Mucosa of descending colon (tissue), 3 donors: ENCODE measurements around the gene MIDN. TPM values are rescaled to one million over a fixed set of nuclear protein-coding genes. Genes with fewer than 3 reads are reported as not detected.

Experiments used
- ATAC-seq: fragments of 200-7000 bp; cut with Tn5 transposase; one replicate; pipeline ENCODE4 v1.9.1; 2020; ENCODE audit warnings: mild to moderate bottlenecking, moderate library complexity
- DNase-seq, 3 donors: peaks; one replicate each; pipeline ENCODE4 v3.0.0-alpha.2; 2020
- H3K36me3 ChIP-seq: fragments of 200-600 bp; one replicate; pipeline ENCODE4 v1.8.0; 2021; ENCODE audit warnings: low read depth, mild to moderate bottlenecking
- H3K4me1 ChIP-seq: fragments of 200-600 bp; one replicate; pipeline ENCODE4 v1.8.0; 2021; ENCODE audit warnings: low read depth, mild to moderate bottlenecking
- H3K4me3 ChIP-seq: fragments of 200-600 bp; one replicate; pipeline ENCODE4 v1.8.0; 2021; ENCODE audit warnings: mild to moderate bottlenecking
- H3K9me3 ChIP-seq: fragments of 200-600 bp; one replicate; pipeline ENCODE4 v1.8.0; 2021; ENCODE audit warnings: mild to moderate bottlenecking
- CTCF ChIP-seq: fragments of 200-600 bp; IDR thresholded peaks from one replicate; pipeline ENCODE4 v1.8.0; 2022; ENCODE audit warnings: antibody characterized with exemption, mild to moderate bottlenecking
- intact Hi-C, 2 donors: fragments of 100-400 bp; cut with DNase I in 1 of 2; cut with micrococcal nuclease in 1 of 2; formaldehyde crosslinking; loops; one replicate each; pipeline versions ENCODE4 v1.11.0 to v1.11.1; 2022; cut with DNase I, micrococcal nuclease
- total RNA-seq, 3 donors: library from RNA; stranded (reverse); fragmentation: NEBNext Ultra II Directional in 2 of 3; extraction: Animal tissue kit (Norgen Biotek cat#: 25700) in 2 of 3; gene quantifications; one replicate each; pipeline versions ENCODE4 v1.2.1 to v1.2.4, GENCODE V29; 2021 to 2023
- donor health status: DM: no; HTN: no; CAD: no; lungs with moderate emphysema.
- donor health status: DM: no; HTN: no; CAD: no.
- donor health status: DM: no; HTN: yes; CAD: no.

The MIDN gene
- total RNA-seq, 3 donors from 2014 or later = 136 to 251 (median 213) TPM

GRCh38 chr19:1266129-1266915 lies 17.9 kb downstream of the MIDN start:
- DNase-seq (peak; percentile 93 to 96 (median 96)), ATAC-seq (peak; percentile 59)
- H3K9me3 ChIP-seq = no peaks in the 10 kb centered on the region
- no peaks in the 10 kb centered on the region for H3K36me3 ChIP-seq
- TF ChIP-seq CTCF = no peak
- intact Hi-C loops = loop anchor here in 1 of 2 donors (2.0 kb wide), 1 partner anchor 24 kb away; no protein-coding TSS in a partner anchor
- H3K4me3 ChIP-seq = peak overlapping the region; percentile 13
- peaks cover 69% of the 10 kb centered on the region for H3K4me1 ChIP-seq

DNA sequence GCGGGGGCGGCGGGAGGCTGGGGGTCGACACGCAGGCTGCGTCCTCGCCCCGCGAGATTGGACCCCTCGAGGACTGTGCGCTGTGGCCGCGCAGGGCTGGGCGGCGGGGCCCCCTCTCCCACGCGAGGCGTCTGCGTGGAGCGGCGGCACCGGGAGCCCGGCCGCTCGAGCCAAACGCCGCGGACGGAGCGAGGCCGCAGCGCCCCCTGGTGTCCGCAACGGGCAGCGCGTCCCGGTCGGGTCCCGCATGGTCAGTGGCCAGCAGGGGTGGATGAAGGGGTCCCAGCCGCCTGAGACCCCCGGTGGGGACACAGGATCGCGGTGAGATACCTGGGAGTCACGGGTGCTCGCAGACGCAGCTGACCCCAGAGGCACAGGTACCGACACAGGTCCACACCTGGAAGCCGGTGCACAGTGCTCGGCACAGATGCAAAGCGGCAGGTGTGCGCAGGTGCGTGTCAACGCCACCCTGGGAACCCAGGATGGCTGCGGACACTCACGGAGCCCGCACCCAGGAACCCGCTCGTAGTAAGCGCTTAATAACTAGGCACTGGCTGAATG lies 18.6 kb downstream of the MIDN start:
- peak; percentile 86 for TF ChIP-seq CTCF
- DNase-seq = peak; percentile 83 to 91 (median 87)
- Histone ChIP-seq H3K4me3 (peak overlapping the region; percentile 13), H3K4me1 (peaks cover 69% of the 10 kb centered on the region), H3K36me3 (no peaks in the 10 kb centered on the region), H3K9me3 (no peaks in the 10 kb centered on the region)
- peak; percentile 49 for ATAC-seq
- intact Hi-C loops = loop anchor here in 1 of 2 donors (2.0 kb wide), 1 partner anchor 24 kb away; no protein-coding TSS in a partner anchor

- ATAC-seq (no peak), DNase-seq (peak in 1 of 3 donors; percentile 57)
- intact Hi-C loops = loop anchor here in 1 of 2 donors (2.0 kb wide), 1 partner anchor 25 kb away; no protein-coding TSS in a partner anchor
These were observed 19.3 kb downstream of the MIDN start for GRCh38 chr19:1267477-1268225.

DNA sequence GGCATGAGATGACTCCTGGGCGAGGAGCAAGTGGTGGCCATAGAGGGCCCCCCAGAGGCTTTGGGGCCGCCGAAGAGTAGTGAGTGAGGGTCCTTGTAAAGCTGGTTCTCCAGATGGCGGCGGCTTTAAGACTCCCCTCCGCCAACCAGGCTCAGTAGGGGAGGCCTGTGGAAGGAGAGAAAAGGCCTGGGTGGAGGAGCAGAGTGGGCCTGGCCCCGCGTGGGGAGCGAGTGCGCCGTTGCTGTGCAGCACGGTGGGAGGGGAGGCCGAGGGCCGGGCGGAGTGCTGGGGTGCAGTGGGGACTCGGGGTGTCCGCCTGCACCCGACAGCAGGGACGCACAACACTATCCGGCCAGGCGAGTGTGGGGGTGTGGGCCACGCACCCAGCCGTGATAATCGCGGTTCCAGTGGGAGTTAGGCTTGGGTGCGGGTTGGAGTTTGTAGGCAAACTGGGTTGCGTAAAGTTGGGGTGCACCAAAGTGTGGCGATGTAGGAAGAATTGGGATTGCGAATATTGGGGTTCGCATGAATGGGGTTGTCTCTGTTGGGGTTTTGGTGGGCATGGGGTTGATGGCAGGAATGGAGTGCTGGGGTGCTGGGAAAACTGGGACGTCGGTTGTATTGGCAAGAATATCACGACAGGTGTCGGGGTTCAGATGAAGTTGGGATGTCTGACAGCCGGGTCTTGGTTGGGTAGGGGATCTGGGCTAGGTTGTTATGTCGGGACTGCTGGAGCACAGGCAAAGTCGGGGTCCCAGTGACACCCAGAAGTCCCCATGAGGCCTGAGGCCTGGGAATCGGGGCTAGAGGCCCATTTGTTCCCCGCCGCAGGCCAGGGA lies 20.1 kb downstream of the MIDN start:
- ATAC-seq = no peak
- intact Hi-C loops = no loop called here
- peaks cover 74% of the 10 kb centered on the region for H3K4me1 ChIP-seq
- peaks cover 10% of the 10 kb centered on the region for H3K36me3 ChIP-seq
- peak in 1 of 3 donors; percentile 78 for DNase-seq
- H3K9me3 ChIP-seq = no peaks in the 10 kb centered on the region
- H3K4me3 ChIP-seq = peak overlapping the region; percentile 86
- TF ChIP-seq CTCF = no peak

More at GRCh38 chr19:1267477-1268225, 19.3 kb downstream of the MIDN start:
- H3K4me1 ChIP-seq = peaks cover 69% of the 10 kb centered on the region
- no peak overlapping the region for H3K4me3 ChIP-seq
- no peak for TF ChIP-seq CTCF
- H3K9me3 ChIP-seq = no peaks in the 10 kb centered on the region
- H3K36me3 ChIP-seq = peaks cover 2% of the 10 kb centered on the region

DNA sequence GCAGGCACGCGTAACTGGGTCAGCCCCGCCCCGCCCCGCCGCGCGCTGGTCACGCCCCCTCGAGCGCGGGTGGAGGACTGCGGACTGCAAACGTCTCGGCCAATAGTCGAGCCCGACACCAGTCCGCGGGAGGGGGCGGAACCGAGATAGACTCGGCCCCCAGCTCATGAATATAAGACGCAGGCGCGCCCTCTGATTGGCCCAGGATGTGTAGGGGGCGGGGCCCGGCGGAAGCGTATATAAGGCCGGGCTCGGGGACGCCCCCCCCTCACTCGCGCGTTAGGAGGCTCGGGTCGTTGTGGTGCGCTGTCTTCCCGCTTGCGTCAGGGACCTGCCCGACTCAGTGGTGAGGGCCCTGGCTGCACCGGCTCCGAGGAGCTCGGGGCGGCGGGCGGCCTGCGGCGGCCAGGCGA lies 20.7 kb downstream of the MIDN start, which contains the start of gene CIRBP:
Gene CIRBP (plus strand): TSS at position 268 of the 413 bp plus-strand sequence. CDS start 1,602 bp downstream, outside the sequence.
- H3K9me3 ChIP-seq = no peaks in the 10 kb centered on the region
- H3K4me3 ChIP-seq = peak within 1 kb of the TSS; percentile 86
- peak; percentile 77 for ATAC-seq
- intact Hi-C loops = no loop called here
- peak; percentile 100 for DNase-seq
- no peak for TF ChIP-seq CTCF
- H3K36me3 ChIP-seq = peaks cover 14% of the 10 kb centered on the region
- peaks cover 79% of the 10 kb centered on the region for H3K4me1 ChIP-seq
